ENCODE results near the gene SNTG2.

SNTG2 gene

DNA sequence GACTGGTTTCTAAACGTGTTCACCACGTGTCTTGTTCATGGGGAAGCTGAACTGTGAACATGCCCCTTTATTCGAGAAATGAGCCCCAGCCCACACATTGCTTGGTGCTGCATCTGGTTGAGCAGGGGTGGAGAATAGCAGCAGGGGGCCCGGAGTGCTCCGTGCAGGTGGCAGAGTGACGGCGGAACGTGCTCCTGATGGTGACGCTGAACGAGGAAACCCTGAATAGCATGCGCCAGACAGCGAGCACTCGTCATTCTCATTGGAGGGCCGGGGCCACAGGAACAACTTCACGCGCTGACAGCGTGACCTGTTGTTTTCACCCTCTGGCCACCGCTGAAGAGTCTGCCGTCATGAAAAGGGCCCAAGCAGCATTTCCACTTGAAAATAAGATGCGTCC, 336.8 kb downstream of the SNTG2 start:
- H3K4me3 ChIP-seq (ENCODE audit: low read depth, low read length) = no peak overlapping the region
- TF ChIP-seq, protein P1, sequence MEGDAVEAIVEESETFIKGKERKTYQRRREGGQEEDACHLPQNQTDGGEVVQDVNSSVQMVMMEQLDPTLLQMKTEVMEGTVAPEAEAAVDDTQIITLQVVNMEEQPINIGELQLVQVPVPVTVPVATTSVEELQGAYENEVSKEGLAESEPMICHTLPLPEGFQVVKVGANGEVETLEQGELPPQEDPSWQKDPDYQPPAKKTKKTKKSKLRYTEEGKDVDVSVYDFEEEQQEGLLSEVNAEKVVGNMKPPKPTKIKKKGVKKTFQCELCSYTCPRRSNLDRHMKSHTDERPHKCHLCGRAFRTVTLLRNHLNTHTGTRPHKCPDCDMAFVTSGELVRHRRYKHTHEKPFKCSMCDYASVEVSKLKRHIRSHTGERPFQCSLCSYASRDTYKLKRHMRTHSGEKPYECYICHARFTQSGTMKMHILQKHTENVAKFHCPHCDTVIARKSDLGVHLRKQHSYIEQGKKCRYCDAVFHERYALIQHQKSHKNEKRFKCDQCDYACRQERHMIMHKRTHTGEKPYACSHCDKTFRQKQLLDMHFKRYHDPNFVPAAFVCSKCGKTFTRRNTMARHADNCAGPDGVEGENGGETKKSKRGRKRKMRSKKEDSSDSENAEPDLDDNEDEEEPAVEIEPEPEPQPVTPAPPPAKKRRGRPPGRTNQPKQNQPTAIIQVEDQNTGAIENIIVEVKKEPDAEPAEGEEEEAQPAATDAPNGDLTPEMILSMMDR (IDR thresholded peaks at IDR 0.05; ENCODE audit: borderline replicate concordance, insufficient read depth, low read depth, low read length) = no peak

DNA sequence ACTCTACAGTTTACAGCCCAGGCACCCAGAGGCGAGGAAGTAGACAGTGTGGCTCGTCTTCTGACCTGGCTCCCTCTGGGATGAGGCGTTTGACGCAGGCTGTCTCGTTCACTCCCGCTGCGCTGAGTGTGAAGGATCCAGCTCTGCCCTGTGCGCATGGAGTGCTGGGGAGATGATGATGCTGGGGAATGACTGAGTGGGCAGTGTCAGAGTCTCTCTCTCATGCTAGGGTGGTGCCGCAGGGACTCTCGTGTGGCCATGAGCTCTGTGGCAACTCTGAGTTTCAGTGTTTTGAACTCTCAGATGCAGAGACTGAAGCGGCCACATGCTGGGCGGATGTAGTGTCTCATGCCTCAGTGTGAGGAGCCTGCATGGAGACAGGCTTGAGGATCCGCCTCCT, 344.3 kb downstream of the SNTG2 start:
- TF ChIP-seq, protein P1 (IDR thresholded peaks at IDR 0.05; ENCODE audit: borderline replicate concordance, insufficient read depth, low read depth, low read length) = no peak
- H3K4me3 ChIP-seq (ENCODE audit: low read depth, low read length) = no peak overlapping the region

GRCh38 chr2:1295740-1296139, 345.1 kb downstream of the SNTG2 start:
- TF ChIP-seq, protein P1 (IDR thresholded peaks at IDR 0.05; ENCODE audit: borderline replicate concordance, insufficient read depth, low read depth, low read length) = no peak
- no peak overlapping the region for H3K4me3 ChIP-seq (ENCODE audit: low read depth, low read length)

GRCh38 chr2:1297372-1298159, 346.9 kb downstream of the SNTG2 start:
- H3K4me3 ChIP-seq (ENCODE audit: low read depth, low read length) = no peak overlapping the region
- TF ChIP-seq, protein P1 (IDR thresholded peaks at IDR 0.05; ENCODE audit: borderline replicate concordance, insufficient read depth, low read depth, low read length) = no peak

DNA sequence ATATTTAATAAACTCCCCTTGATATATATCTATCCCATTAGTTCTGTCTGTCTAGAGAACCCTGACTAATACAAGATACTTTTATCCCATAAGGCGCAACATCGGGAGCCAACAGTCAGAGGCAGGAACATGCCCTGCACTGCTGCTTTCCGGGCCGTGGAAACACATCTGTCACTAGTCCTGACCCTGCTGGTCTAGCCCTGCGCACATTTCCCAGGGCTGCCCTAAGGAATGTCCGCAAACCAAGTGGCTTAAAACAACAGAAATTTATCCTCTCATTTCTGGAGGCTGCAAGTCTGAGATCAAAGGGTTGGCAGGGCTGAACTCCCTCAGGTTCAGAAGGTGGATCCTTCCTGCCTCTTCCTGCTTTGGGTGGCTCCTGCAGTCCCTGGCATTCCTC, 348.4 kb downstream of the SNTG2 start:
- TF ChIP-seq, protein P1 (IDR thresholded peaks at IDR 0.05; ENCODE audit: borderline replicate concordance, insufficient read depth, low read depth, low read length) = no peak
- H3K4me3 ChIP-seq (ENCODE audit: low read depth, low read length) = no peak overlapping the region

GRCh38 chr2:1300284-1300683, 349.6 kb downstream of the SNTG2 start:
- TF ChIP-seq, protein P1 (IDR thresholded peaks at IDR 0.05; ENCODE audit: borderline replicate concordance, insufficient read depth, low read depth, low read length) = no peak
- no peak overlapping the region for H3K4me3 ChIP-seq (ENCODE audit: low read depth, low read length)

DNA sequence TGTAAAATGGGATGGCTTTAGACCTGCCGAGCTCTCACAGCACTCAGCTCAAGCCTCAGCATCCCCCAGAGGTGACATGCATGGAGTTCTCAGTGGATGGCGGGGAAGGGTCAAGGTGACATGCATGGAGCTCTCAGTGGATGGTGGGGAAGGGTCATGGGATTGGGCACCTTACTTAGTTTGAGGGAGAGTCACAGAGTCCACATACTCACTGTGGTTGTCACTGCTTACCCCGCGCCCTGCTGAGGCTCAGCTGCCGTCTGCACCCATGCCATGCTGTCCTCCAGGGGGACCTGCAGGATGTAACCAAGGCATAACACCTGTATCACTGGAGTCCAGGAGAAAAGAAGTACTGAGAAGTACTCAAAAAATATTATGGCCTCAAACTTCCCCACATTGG, 350.4 kb downstream of the SNTG2 start:
- no peak overlapping the region for H3K4me3 ChIP-seq (ENCODE audit: low read depth, low read length)
- TF ChIP-seq, protein P1 (IDR thresholded peaks at IDR 0.05; ENCODE audit: borderline replicate concordance, insufficient read depth, low read depth, low read length) = no peak
